ENCODE results near the gene TRPT1. TPM values are rescaled to one million over a fixed set of nuclear protein-coding genes. Genes with fewer than 3 reads are reported as not detected.

The TRPT1 gene
- total RNA-seq, 1 donor from 2014 or later, result 27.8 TPM

GRCh38 chr11:64178951-64179639, 46.9 kb downstream of the TRPT1 start:
- H3K27ac ChIP-seq, result no peak overlapping the region
- no peak for TF ChIP-seq CTCF (IDR thresholded peaks at IDR 0.05)
- no peaks in the 10 kb centered on the region for H3K9me3 ChIP-seq
- intact Hi-C loops (cut with DNase I), result no loop called here
- H3K4me1 ChIP-seq, result peaks cover 30% of the 10 kb centered on the region
- DNase-seq (no peak), ATAC-seq (no peak)
- no peak overlapping the region for H3K4me3 ChIP-seq
- no peaks in the 10 kb centered on the region for H3K27me3 ChIP-seq (ENCODE audit: low read depth)
- no peaks in the 10 kb centered on the region for H3K36me3 ChIP-seq

GRCh38 chr11:64178203-64178602, 47.8 kb downstream of the TRPT1 start:
- intact Hi-C loops (cut with DNase I), result no loop called here
- no peak for TF ChIP-seq CTCF (IDR thresholded peaks at IDR 0.05)
- ATAC-seq, result no peak

GRCh38 chr11:64176751-64177150, 49.2 kb downstream of the TRPT1 start:
- H3K4me3 ChIP-seq, result no peak overlapping the region
- ATAC-seq (no peak), DNase-seq (no peak)
- H3K36me3 ChIP-seq, result no peaks in the 10 kb centered on the region
- intact Hi-C loops (cut with DNase I), result no loop called here
- H3K27ac ChIP-seq, result no peak overlapping the region
- no peaks in the 10 kb centered on the region for H3K27me3 ChIP-seq (ENCODE audit: low read depth)
- H3K9me3 ChIP-seq, result no peaks in the 10 kb centered on the region
- peaks cover 13% of the 10 kb centered on the region for H3K4me1 ChIP-seq
- TF ChIP-seq CTCF (IDR thresholded peaks at IDR 0.05), result no peak

More at GRCh38 chr11:64178203-64178602, 47.8 kb downstream of the TRPT1 start:
- no peaks in the 10 kb centered on the region for H3K36me3 ChIP-seq
- H3K4me3 ChIP-seq, result no peak overlapping the region
- H3K9me3 ChIP-seq, result no peaks in the 10 kb centered on the region
- no peaks in the 10 kb centered on the region for H3K27me3 ChIP-seq (ENCODE audit: low read depth)
- peaks cover 21% of the 10 kb centered on the region for H3K4me1 ChIP-seq
- H3K27ac ChIP-seq, result no peak overlapping the region
- no peak for DNase-seq

Other genes starting within 250 kb of the TRPT1 start
- gene OTUB1, start 239.7 kb downstream of the TRPT1 start, total RNA-seq, result 61.9 TPM
- gene FLRT1, start 190.3 kb downstream of the TRPT1 start, total RNA-seq, result not detected
- 15.0 TPM for gene MACROD1, start 60.1 kb downstream of the TRPT1 start, total RNA-seq
- gene STIP1, start 40.0 kb downstream of the TRPT1 start, total RNA-seq, result 125 TPM
- 92.0 TPM for gene FERMT3, start 19.5 kb downstream of the TRPT1 start, total RNA-seq
- gene NUDT22, start 88 bp upstream of the TRPT1 start, total RNA-seq, result 45.0 TPM
- 39.5 TPM for gene DNAJC4, start 4.4 kb upstream of the TRPT1 start, total RNA-seq
- 150 TPM for gene VEGFB, start 8.4 kb upstream of the TRPT1 start, total RNA-seq
- 48.2 TPM for gene FKBP2, start 14.9 kb upstream of the TRPT1 start, total RNA-seq
- 55.4 TPM for gene PPP1R14B, start 20.8 kb upstream of the TRPT1 start, total RNA-seq
- 31.8 TPM for gene PLCB3, start 25.3 kb upstream of the TRPT1 start, total RNA-seq
- gene BAD, start 58.5 kb upstream of the TRPT1 start, total RNA-seq, result 51.6 TPM
- 37.7 TPM for gene GPR137, start 59.7 kb upstream of the TRPT1 start, total RNA-seq
- gene KCNK4, start 65.1 kb upstream of the TRPT1 start, total RNA-seq, result not detected
- not detected for gene CATSPERZ, start 74.2 kb upstream of the TRPT1 start, total RNA-seq
- 47.9 TPM for gene ESRRA, start 79.3 kb upstream of the TRPT1 start, total RNA-seq
- gene TRMT112, start 91.4 kb upstream of the TRPT1 start, total RNA-seq, result 178 TPM
- gene PRDX5, start 91.9 kb upstream of the TRPT1 start, total RNA-seq, result 203 TPM
- 40.0 TPM for gene CCDC88B, start 114.0 kb upstream of the TRPT1 start, total RNA-seq
- gene RPS6KA4, start 133.0 kb upstream of the TRPT1 start, total RNA-seq, result 36.1 TPM

Data from lower lobe of right lung (tissue), 2 donors.